ENCODE results near the gene GARIN5B. TPM values are rescaled to one million over a fixed set of nuclear protein-coding genes. Genes with fewer than 3 reads are reported as not detected.

The GARIN5B gene
- total and polyA plus RNA-seq, 2 donors (not counting 1 experiment from before 2014, with no cell fraction given), result not detected

GRCh38 chr19:55400281-55401087 is 37.4 kb upstream of the GARIN5B start:
- Histone ChIP-seq H3K4me2 (replicated peaks; ENCODE audit: low read depth, low read length, poor library complexity, severe bottlenecking) (no peak overlapping the region), H3K27ac (ENCODE audit: low read length in 2 of 2) (no peak overlapping the region), H3K27me3 (replicated peaks in 1 of 4; ENCODE audit: control extremely low read depth in 1 of 4, control insufficient read depth in 3 of 4, insufficient read depth in 4 of 4, low read length in 3 of 4) (no peaks in the 10 kb centered on the region), H2AFZ (ENCODE audit: insufficient read depth, low read depth, low read length, poor library complexity, severe bottlenecking) (no peak overlapping the region), H3K79me2 (ENCODE audit: control insufficient read depth, insufficient read depth, low read length) (peaks cover 7% of the 10 kb centered on the region), H3K36me3 (replicated peaks in 1 of 2; ENCODE audit: control extremely low read depth in 1 of 2, control insufficient read depth in 1 of 2, extremely low read depth in 1 of 2, insufficient read depth in 2 of 2, low read length in 1 of 2) (peaks cover 0 to 45% of the 10 kb centered on the region in 2 experiments), H4K20me1 (ENCODE audit: control insufficient read depth, insufficient read depth, low read length, poor library complexity, severe bottlenecking) (peaks cover 6% of the 10 kb centered on the region), H3K4me1 (ENCODE audit: control insufficient read depth in 2 of 2, insufficient read depth in 2 of 2, low read length in 2 of 2) (peaks cover 0 to 1% of the 10 kb centered on the region in 2 donors), H3K9me3 (ENCODE audit: control extremely low read depth in 1 of 3, control insufficient read depth in 2 of 3, insufficient read depth in 1 of 3, low read length in 2 of 3) (no peaks in the 10 kb centered on the region), H3K4me3 (ENCODE audit: control extremely low read depth in 1 of 5, extremely low read depth in 1 of 5, insufficient read depth in 1 of 5, low read depth in 2 of 5, low read length in 4 of 5) (no peak overlapping the region), H3K9ac (ENCODE audit: low read length) (no peak overlapping the region)
- H3K4me3 Mint-ChIP-seq, result no peak overlapping the region
- no peaks in the 10 kb centered on the region for H3K27me3 Mint-ChIP-seq
- DNase-seq, result peak; percentile 14
- intact Hi-C loops (cut with micrococcal nuclease), result no loop called here
- ATAC-seq (ENCODE audit: low read depth), result no peak
- TF ChIP-seq EZH2 (IDR thresholded peaks at IDR 0.05; ENCODE audit: borderline replicate concordance, insufficient read depth, low read depth, low read length, poor library complexity, severe bottlenecking) (no peak), CTCF (IDR thresholded peaks at IDR 0.05) (no peak)
- ChIA-PET CTCF (interaction anchor here (1.0 to 1.3 kb wide), 2 partner anchors 103 to 259 kb away, joined by 3 read pairs; no protein-coding TSS in a partner anchor), POLR2A (interaction anchor here (1.4 kb wide), 1 partner anchor 16 kb away, joined by 3 read pairs; the partner anchor contains the start of gene TMEM238)
- H3K27ac Mint-ChIP-seq, result no peak overlapping the region
- peaks cover 4% of the 10 kb centered on the region for H3K4me1 Mint-ChIP-seq
- WGBS (ENCODE audit: insufficient coverage), result 90% methylated on average over 10 of the region's 14 CpGs
- no peaks in the 10 kb centered on the region for H3K9me3 Mint-ChIP-seq (ENCODE audit: insufficient read depth)

Data from B cell (primary cell).